Endothelial cell of hepatic sinusoid (primary cell): ENCODE results near the gene KRTAP2-4.
"Not testable (repeated sequence)": the region's sequence is repeated elsewhere in the genome, so short reads cannot be mapped to it uniquely, and the experiment has no call there.

ENCODE experiments used
- in situ Hi-C: cut with HindIII; loops from 2 replicates; pipeline ENCODE4 v1.10.0; 2017; ENCODE audit warnings: low sequenced_read_pairs

KRTAP2-4 gene

DNA sequence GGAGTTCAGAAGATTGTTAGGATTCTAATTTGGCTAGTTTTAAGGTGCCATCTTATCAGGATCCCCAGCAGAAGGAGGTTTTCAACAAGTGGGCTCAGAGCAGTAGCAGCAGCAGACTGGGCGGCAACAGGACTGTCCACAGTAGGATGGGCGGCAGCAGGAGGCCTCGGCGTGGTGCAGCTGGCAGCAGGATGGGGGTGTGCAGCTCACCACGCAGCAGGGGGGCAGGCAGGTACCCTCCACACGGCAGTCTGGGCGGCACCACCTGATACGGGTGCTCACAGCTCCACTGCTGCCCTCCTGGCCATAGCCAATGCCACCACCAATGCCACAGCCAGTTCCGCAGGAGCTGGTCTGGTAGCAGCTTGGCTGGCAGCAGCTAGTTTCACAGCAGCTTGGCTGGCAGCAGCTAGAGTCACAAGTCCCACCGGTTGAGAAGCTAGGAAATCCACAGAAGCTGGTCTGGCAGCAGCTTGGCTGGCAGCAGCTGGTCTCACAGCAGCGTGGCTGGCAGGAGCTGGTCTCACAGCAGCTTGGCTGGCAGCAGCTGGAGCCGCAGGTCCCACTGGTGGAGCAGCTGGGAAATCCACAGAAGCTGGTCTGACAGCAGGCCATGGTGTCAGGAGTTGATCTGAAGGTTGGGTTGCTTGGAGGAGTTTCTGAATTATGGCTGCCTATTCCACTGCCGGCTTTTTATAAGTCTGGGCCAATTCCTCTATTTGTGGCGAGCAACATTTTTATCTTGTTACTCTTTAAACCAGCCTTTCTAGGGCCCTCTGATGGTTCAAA lies 24.7 kb downstream of the KRTAP2-4 start, which contains the start of gene KRTAP1-1:
Gene KRTAP1-1 (minus strand): TSS at position 668 of the 789 bp plus-strand sequence. CDS start 53 bp downstream, at position 615.
- in situ Hi-C loops: not testable (repeated sequence)

GRCh38 chr17:41037853-41038350 lies 27.8 kb downstream of the KRTAP2-4 start:
- in situ Hi-C loops: no loop called here

DNA sequence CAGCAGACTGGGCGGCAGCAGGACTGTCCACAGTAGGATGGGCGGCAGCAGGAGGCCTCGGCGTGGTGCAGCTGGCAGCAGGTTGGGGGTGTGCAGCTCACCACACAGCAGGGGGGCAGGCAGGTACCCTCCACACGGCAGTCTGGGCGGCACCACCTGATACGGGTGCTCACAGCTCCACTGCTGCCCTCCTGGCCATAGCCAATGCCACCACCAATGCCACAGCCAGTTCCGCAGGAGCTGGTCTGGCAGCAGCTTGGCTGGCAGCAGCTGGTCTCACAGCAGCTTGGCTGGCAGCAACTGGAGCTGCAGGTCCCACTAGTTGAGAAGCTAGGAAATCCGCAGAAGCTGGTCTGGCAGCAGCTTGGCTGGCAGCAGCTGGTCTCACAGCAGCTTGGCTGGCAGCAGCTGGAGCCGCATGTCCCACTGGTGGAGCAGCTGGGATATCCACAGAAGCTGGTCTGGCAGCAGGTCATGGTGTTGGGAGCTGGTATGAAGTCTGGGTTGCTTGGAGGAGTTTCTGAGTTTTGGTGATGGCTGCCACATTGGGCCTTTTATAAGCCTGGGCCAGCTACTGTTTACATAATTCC lies 31.2 kb downstream of the KRTAP2-4 start, which contains the start of gene KRTAP1-3:
Gene KRTAP1-3 (minus strand): TSS at position 529 of the 590 bp plus-strand sequence. CDS start 53 bp downstream, at position 476.
- in situ Hi-C loops: loop anchor here (5.0 kb wide), 1 partner anchor 37 kb away; the partner anchor contains the start of gene KRTAP3-2

DNA sequence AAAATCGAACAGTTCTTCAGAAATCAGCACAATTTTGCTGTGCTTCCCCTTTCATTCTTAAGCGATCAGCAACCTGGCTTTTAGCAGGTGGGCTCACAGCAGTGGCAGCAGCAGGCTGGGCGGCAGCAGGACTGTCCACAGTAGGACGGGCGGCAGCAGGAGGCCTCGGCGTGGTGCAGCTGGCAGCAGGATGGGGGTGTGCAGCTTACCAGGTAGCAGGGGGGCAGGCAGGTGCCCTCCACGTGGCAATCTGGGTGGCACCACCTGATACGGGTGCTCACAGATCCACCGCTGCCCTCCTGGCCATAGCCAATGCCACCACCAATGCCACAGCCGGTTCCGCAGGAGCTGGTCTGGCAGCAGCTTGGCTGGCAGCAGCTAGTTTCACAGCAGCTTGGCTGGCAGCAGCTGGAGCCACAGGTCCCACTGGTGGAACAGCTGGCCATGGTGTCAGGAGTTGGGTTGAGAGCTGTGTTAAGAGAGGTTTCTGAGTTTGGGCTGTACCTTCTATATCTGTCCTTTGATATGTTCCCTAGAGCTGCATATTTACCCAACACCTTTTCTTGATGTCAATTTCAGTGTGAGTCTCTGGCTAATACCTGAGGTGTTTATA lies 35.9 kb downstream of the KRTAP2-4 start, which contains the start of gene KRTAP1-4:
Gene KRTAP1-4 (minus strand): TSS at position 563 of the 613 bp plus-strand sequence. CDS start 117 bp downstream, at position 446.
- in situ Hi-C loops: loop anchor here (5.0 kb wide), 1 partner anchor 32 kb away; the partner anchor contains the start of gene KRTAP3-2

DNA sequence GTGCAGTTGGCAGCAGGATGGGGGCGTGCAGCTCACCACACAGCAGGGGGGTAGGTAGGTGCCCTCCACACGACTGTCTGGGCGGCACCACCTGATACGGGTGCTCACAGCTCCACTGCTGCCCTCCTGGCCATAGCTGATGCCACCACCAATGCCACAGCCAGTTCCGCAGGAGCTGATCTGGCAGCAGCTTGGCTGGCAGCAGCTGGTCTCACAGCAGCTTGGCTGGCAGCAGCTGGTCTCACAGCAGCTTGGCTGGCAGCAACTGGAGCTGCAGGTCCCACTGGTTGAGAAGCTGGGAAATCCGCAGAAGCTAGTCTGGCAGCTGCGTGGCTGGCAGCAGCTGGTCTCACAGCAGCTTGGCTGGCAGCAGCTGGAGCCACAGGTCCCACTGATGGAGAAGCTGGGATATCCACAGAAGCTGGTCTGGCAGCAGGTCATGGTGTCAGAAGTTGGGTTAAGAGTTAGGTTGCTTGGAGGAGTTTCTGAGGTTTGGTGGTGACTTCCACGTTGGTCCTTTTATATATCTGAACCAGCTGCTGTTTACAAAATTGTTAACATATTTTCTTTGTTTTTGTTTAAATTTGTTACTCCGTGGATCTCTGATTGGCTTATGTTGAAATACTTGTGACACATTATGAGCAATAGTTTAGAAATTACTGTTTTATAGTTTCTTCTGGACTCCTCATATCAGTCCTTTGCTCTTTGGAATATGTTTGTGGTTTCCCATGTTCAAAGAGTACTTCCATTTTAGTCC lies 38.8 kb downstream of the KRTAP2-4 start, which contains the start of gene KRTAP1-5:
Gene KRTAP1-5 (minus strand): TSS at position 494 of the 757 bp plus-strand sequence. CDS start 53 bp downstream, at position 441.
- in situ Hi-C loops: no loop called here

GRCh38 chr17:41024697-41025096 lies 41.0 kb downstream of the KRTAP2-4 start:
- in situ Hi-C loops: no loop called here

DNA sequence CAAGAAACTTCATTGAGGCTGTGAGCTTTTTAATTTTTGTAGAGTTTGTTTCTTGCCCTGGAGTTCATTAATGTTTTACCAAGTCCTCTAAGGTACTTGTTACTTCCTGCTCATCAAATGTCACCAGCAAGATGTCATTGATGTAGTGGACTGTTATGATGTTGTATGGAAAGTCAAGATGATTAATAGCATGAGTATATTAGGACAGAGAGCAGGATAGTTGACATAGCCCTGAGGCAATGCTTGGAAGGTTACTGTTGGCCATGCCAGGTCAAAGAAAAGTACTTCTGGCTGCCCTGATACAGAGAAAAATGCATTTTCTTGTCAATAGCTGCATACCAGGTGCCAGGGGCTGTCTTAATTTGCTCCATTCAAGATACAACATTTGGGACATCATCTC lies 45.3 kb downstream of the KRTAP2-4 start:
- in situ Hi-C loops: no loop called here

DNA sequence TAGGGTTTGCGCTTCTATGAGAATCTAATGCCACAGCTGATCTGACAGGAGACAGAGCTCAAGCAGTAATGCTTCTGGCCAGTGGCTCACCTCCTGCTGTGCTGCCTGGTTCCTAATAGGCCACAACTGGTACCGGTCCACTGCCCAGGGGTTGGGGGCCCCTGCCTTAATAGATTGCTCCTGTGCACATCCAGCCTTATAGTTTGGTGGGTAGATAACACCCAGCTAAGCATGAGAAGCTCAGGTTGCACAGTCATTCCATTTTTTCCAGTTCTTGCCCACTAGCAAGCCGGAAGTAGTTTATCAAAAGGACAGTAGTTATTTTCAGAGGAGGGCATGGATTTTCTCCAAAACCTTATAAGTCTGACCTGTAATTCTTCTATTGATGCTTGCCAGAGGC lies 46.3 kb downstream of the KRTAP2-4 start:
- in situ Hi-C loops: loop anchor here (10.0 kb wide), 1 partner anchor 195 kb away; no protein-coding TSS in a partner anchor

- in situ Hi-C loops: loop anchor here (10.0 kb wide), 1 partner anchor 196 kb away; no protein-coding TSS in a partner anchor
Observed at GRCh38 chr17:41018541-41018940, 47.1 kb downstream of the KRTAP2-4 start.

- in situ Hi-C loops: loop anchor here (10.0 kb wide), 1 partner anchor 198 kb away; no protein-coding TSS in a partner anchor
Observed at GRCh38 chr17:41016578-41017215, 49.0 kb downstream of the KRTAP2-4 start.

- in situ Hi-C loops: loop anchor here (10.0 kb wide), 1 partner anchor 199 kb away; no protein-coding TSS in a partner anchor
Observed at GRCh38 chr17:41015454-41015853, 50.2 kb downstream of the KRTAP2-4 start.
